H54 (cell line): ENCODE results near the gene OAF.
"Not testable (repeated sequence)": the region's sequence is repeated elsewhere in the genome, so short reads cannot be mapped to it uniquely, and the experiment has no call there.

Experiments used
- DNase-seq: peaks from one replicate; pipeline ENCODE4 v3.0.0; 2011; ENCODE audit warnings: low spot score, mixed read lengths; ENCODE audit not compliant: insufficient read length
- FAIRE-seq: peaks from 3 replicates; lab custom pipeline; 2011; peaks lifted over from hg19 to GRCh38; lab: Jason Lieb, UNC
- POLR2A ChIP-seq: IDR thresholded peaks from 2 replicates; pipeline ENCODE4 v1.6.1; 2011; ENCODE audit warnings: low read depth, mild to moderate bottlenecking, low read length

The OAF gene

GRCh38 chr11:120240866-120241265 is 30.0 kb downstream of the OAF start:
- FAIRE-seq = no peak
- no peak for TF ChIP-seq POLR2A

DNA sequence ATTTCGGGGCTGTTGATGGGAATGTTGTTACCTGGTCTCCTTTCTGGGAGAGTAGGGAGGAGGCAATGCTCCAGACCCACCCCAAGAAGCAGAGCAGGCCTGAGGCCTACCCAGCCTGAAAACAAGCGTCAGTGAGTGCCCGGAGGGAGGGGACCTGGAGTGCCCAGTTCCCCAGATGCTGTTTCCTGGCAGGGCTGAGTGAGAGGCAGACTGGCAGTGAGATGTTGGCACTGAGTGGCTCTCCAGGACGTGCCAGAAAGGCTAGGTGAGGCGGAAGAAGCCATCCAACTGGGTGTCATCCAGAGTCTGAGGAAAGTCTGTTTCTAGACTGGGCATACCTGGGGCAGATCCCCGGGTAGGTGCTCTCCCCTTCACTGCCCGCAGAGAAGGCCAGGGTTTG is 30.4 kb downstream of the OAF start:
- no peak for TF ChIP-seq POLR2A
- FAIRE-seq (no peak), DNase-seq (no peak)

More at GRCh38 chr11:120240866-120241265, 30.0 kb downstream of the OAF start:
- DNase-seq = no peak

- TF ChIP-seq POLR2A = no peak
- DNase-seq (no peak), FAIRE-seq (no peak)
Observed at GRCh38 chr11:120243221-120243620, 32.4 kb downstream of the OAF start.

- TF ChIP-seq POLR2A = no peak
- FAIRE-seq (no peak), DNase-seq (no peak)
Observed at GRCh38 chr11:120244476-120245365, 33.9 kb downstream of the OAF start.

DNA sequence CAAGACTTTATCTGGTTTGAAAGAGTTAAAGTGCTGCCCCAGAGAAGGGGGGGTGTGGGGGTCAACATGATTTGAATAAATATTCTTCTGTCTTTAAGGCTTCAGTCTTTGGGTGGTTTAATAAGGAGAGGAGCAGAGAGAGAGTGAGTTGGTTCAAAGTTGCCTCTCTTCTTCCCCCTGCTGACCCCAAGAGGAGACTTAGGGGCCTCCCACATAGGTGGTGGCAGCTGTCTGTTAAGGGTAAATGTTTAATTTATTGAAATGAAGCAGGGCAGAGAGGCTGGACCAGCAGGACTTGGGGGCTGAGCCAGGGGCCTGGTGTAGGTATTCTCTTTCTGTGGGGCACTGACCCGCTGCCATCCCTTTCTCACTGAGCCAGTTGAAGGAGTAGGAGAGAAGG is 34.6 kb downstream of the OAF start:
- no peak for TF ChIP-seq POLR2A
- FAIRE-seq (no peak), DNase-seq (no peak)

- TF ChIP-seq POLR2A = no peak
- DNase-seq (peak; percentile 47), FAIRE-seq (no peak)
Observed at GRCh38 chr11:120248551-120249278, 37.9 kb downstream of the OAF start.

GRCh38 chr11:120249279-120250262 is 38.7 kb downstream of the OAF start:
- DNase-seq (no peak), FAIRE-seq (no peak)
- no peak for TF ChIP-seq POLR2A

GRCh38 chr11:120253377-120253776 is 42.5 kb downstream of the OAF start:
- DNase-seq = not testable (repeated sequence)

DNA sequence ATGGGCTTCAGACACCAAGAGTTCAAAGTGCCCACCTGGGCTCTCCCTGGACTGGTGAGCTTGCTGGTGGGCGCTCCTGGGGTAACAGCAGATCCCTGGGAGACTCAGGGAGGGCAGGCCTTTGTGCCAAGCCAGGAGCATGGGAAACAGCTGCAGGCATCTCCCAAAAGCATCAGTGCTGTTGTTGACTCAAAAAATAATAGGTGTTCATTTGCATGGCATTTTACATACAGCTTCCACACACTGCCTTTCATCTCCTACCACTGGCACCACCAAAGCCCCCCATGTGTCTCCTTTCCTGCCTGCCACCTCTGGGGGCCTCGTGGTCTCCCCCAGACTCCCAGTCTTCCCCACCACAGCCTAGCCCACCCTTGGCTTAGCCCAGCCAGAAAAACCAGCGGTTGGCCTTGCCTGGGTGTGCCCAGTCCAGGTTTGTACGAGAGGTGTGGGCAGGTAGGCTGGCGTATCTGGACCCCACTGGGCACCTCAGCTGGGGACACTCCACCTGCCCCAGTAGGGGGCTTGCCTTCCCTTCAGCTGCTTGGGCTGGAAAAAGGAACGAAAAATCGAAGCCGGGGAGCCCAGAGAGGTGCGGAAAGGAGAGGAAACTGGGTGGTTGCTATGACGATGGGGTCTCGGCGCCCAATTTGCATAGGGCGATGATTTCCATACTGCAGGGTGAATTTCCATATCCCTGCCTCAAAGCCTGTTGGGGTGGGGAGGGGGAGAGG is 44.1 kb downstream of the OAF start:
- no peak for TF ChIP-seq POLR2A
- FAIRE-seq (no peak), DNase-seq (no peak)

More at GRCh38 chr11:120253377-120253776, 42.5 kb downstream of the OAF start:
- not testable (repeated sequence) for FAIRE-seq

GRCh38 chr11:120255519-120255866 is 44.7 kb downstream of the OAF start:
- TF ChIP-seq POLR2A = no peak
- DNase-seq = no peak
- no peak for FAIRE-seq

DNA sequence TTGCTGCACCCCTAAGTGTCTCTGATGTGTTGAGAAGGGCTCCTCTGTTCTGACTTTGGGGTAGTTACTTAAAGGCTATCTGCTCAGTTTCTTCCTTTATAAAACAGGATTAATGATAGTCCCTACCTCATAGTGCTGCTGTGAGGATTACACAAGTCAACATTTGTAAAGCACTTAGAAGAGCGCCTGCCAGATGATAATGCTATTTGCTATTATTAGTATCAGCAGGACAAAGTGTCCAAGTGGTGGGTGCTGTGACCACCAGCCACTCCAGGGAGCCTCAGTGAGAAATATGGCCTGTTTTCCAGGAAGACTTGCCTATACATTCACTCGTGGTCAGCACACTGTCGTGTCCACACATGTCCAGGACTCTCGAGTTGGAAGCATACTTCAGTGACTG is 45.3 kb downstream of the OAF start:
- no peak for TF ChIP-seq POLR2A

DNA sequence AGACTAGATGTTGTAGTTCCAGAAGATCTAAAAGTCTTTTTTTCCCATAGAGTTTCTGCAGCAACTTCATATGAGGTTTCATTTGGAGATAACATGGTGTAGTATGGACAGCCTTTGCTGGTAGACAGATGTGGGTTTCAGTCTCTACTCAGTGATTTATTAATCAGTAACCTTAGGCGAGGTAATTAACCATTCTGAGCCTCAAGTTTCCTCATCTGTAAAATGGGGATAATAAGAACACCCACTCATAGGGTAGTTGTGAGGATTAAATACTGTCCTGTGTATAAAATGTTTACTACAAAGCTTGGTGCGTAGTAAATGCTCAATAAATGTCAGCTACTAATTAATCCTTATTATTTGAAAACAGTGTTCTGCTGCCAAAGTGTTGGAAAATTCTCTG is 45.9 kb downstream of the OAF start:
- FAIRE-seq (no peak), DNase-seq (no peak)
- no peak for TF ChIP-seq POLR2A

More for the DNA sequence above, 45.3 kb downstream of the OAF start:
- no peak for DNase-seq
- no peak for FAIRE-seq

GRCh38 chr11:120257346-120257745 is 46.5 kb downstream of the OAF start:
- DNase-seq (no peak), FAIRE-seq (no peak)
- no peak for TF ChIP-seq POLR2A
